K562 (cell line): ENCODE measurements around the gene IFI30. TPM values are rescaled to one million over a fixed set of nuclear protein-coding genes. Genes with fewer than 3 reads are reported as not detected.

Experiments used
- ADNP ChIP-seq: fragments of 200-800 bp; sonication (Bioruptor generic); IDR thresholded peaks from 2 replicates; pipeline ENCODE4 v1.6.1; 2016; ENCODE audit warnings: missing genetic modification characterization, missing compliant biosample characterization
- CBX1 ChIP-seq: sonication (generic); IDR thresholded peaks from 2 replicates; pipeline ENCODE4 v1.6.1; 2016; ENCODE audit warnings: antibody characterized with exemption, low read depth, mild to moderate bottlenecking
- CEBPG ChIP-seq, 3 experiments: fragments of 200-800 bp in 1 of 3; sonication (Bioruptor generic) in 1 of 3; sonication (generic) in 1 of 3; formaldehyde crosslinking in 1 of 3; IDR thresholded peaks in 2 of 3; conservative IDR thresholded peaks in 1 of 3; 2 replicates each; pipeline versions ENCODE4 v1.6.1 to v1.8.0; 2016 to 2022; ENCODE audit warnings: missing compliant biosample characterization in 2 of 3, missing genetic modification characterization in 2 of 3, mild to moderate bottlenecking in 1 of 3, missing genetic modification reagents in 1 of 3
- DACH1 ChIP-seq: fragments of 450-650 bp; IDR thresholded peaks from 2 replicates; pipeline ENCODE4 v1.6.1; 2018; ENCODE audit not compliant: partially characterized antibody
- HMG20A ChIP-seq: fragments of 450-650 bp; formaldehyde crosslinking; conservative IDR thresholded peaks from 2 replicates; pipeline ENCODE4 v1.4.0; 2020; ENCODE audit warnings: mild to moderate bottlenecking, mixed read lengths
- HOXB6 ChIP-seq: fragments of 250-450 bp; sonication (Bioruptor Pico); IDR thresholded peaks from 2 replicates; pipeline ENCODE4 v1.5.1; 2022; ENCODE audit warnings: mild to moderate bottlenecking, borderline replicate concordance
- RBM22 ChIP-seq: fragments of 200-400 bp; formaldehyde crosslinking; IDR thresholded peaks from 2 replicates; pipeline ENCODE4 v1.6.1; 2018; ENCODE audit warnings: low read length, low read depth; ENCODE audit not compliant: poor library complexity, severe bottlenecking
- REST ChIP-seq, 2 experiments: fragments of 450-650 bp; formaldehyde crosslinking in 1 of 2; IDR thresholded peaks; 2 replicates each; pipeline versions ENCODE4 v1.4.0 to v1.6.1; 2014 to 2020; ENCODE audit warnings: mild to moderate bottlenecking in 2 of 2, borderline replicate concordance in 1 of 2, low read depth in 1 of 2
- SMAD1 ChIP-seq: fragments of 150-350 bp; IDR thresholded peaks from 2 replicates; pipeline ENCODE4 v1.6.1; 2014; ENCODE audit warnings: low read length, low read depth; ENCODE audit not compliant: partially characterized antibody
- SP1 ChIP-seq: sonication (generic); formaldehyde crosslinking; IDR thresholded peaks from 2 replicates; pipeline ENCODE4 v1.8.1; 2022; ENCODE audit warnings: mild to moderate bottlenecking, missing genetic modification reagents
- ZBTB1 ChIP-seq: sonication (generic); formaldehyde crosslinking; IDR thresholded peaks from 2 replicates; pipeline ENCODE4 v1.8.1; 2023; ENCODE audit warnings: missing genetic modification reagents, low read depth, mild to moderate bottlenecking, borderline replicate concordance
- ZKSCAN1 ChIP-seq: fragments of 150-350 bp; IDR thresholded peaks from 2 replicates; pipeline ENCODE4 v1.6.1; 2016; ENCODE audit warnings: low read depth, low read length
- ZNF174 ChIP-seq: fragments of 250-450 bp; sonication (Bioruptor Pico); IDR thresholded peaks from 2 replicates; pipeline ENCODE4 v1.4.0; 2020; ENCODE audit warnings: mild to moderate bottlenecking
- polyA plus RNA-seq, 8 experiments: library from polyadenylated mRNA; depleted of rRNA in 4 of 8; stranded (reverse) in 5 of 8; unstranded in 3 of 8; fragments of >200 nt; fragmentation: Nextera tagmentation in 2 of 8; fragmentation: Illumina TruSeq in 1 of 8; extraction: Ambion mirVana in 2 of 8; extraction: Trizol in 1 of 8; gene quantifications; 2 replicates each; pipeline versions ENCODE4 v1.2.1 to v1.2.3, GENCODE V29; 2011 to 2014; ENCODE audit warnings: inconsistent platforms in 1 of 8, missing spikeins in 1 of 8
- total RNA-seq, 7 experiments: library from RNA; depleted of rRNA in 6 of 7; stranded (reverse); fragments of >200 nt in 6 of 7; fragmentation: Illumina TruSeq in 2 of 7; extraction: Trizol in 2 of 7; gene quantifications; 2 replicates each; pipeline versions ENCODE4 v1.2.1 to v1.2.3, GENCODE V29; 2011 to 2021; ENCODE audit warnings: low replicate concordance in 1 of 7
- TF ChIP-seq, protein P1 (sequence below): fragments of 450-650 bp; formaldehyde crosslinking; IDR thresholded peaks from 2 replicates; pipeline ENCODE4 v1.4.0; 2020; ENCODE audit warnings: mild to moderate bottlenecking, moderate library complexity
- TF ChIP-seq, protein P2 (sequence below): sonication (generic); formaldehyde crosslinking; IDR thresholded peaks from 2 replicates; pipeline ENCODE4 v1.8.0; 2022; ENCODE audit warnings: missing genetic modification reagents, mild to moderate bottlenecking, borderline replicate concordance

Gene IFI30
- total and polyA plus RNA-seq, 9 of the 15 experiments (the other 6 are each of a cell fraction or from before 2014, with no cell fraction given): 63.7 to 430 (median 109) TPM

DNA sequence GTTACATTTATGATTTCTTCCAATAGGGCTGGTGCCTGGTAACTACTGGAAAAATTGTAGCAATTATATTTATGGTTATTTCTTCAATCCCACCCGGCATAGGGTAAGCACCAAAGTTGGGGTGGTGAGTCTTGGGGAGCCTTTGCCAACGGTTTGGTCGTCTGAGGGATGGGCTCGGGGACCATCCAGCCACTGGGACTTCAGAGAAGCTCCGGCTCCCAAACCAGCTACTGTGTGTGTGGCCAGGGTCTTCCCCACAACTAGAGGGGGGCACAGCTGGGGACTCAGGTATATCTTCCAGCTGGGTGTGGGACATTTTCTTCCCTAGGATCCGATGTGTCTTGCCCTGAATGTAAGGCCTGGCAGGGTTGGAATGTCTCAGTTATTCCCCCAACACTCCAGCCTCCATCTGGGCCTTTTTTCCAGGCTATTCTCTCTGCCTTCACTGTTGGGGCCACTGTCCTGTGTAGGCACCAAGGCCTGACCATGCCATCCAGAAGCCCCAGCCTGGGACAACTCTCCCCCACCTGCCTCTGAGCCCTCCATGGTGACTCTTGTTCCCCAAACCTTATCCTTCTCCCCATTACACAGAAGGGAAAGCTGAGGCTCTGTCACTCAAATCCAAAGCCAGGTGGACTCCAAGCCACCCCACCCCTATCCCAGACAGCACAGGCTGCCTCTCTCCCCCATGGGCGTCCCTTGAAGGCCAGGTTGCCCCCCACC lies 1.1 kb upstream of the IFI30 start (continued):
- TF ChIP-seq REST (IDR thresholded peaks at IDR 0.05; ENCODE audit: borderline replicate concordance): no peak
- TF ChIP-seq REST (CRISPR knock-in tag; IDR thresholded peaks at IDR 0.05; ENCODE audit: low read depth): no peak
- TF ChIP-seq HMG20A (CRISPR knock-in tag): no peak
- TF ChIP-seq CEBPG (CRISPR knock-in tag; IDR thresholded peaks at IDR 0.05): no peak
- no peak for TF ChIP-seq CEBPG (tag; conservative IDR thresholded peaks at IDR 0.05 in 1 of 2, IDR thresholded peaks at IDR 0.05 in 1 of 2)
- no peak for TF ChIP-seq SMAD1
- no peak for TF ChIP-seq ZKSCAN1
- TF ChIP-seq ZNF174 (CRISPR knock-in tag): no peak
- TF ChIP-seq, protein P1, sequence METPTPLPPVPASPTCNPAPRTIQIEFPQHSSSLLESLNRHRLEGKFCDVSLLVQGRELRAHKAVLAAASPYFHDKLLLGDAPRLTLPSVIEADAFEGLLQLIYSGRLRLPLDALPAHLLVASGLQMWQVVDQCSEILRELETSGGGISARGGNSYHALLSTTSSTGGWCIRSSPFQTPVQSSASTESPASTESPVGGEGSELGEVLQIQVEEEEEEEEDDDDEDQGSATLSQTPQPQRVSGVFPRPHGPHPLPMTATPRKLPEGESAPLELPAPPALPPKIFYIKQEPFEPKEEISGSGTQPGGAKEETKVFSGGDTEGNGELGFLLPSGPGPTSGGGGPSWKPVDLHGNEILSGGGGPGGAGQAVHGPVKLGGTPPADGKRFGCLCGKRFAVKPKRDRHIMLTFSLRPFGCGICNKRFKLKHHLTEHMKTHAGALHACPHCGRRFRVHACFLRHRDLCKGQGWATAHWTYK (CRISPR knock-in tag): no peak
- TF ChIP-seq ADNP: peak; percentile 80
- TF ChIP-seq ZBTB1 (CRISPR knock-in tag): no peak
- TF ChIP-seq HOXB6 (CRISPR knock-in tag): no peak
- 0 out of 2 replicates have a peak, but pooled peaks have one; percentile 39 for TF ChIP-seq CBX1
- 0 out of 2 replicates have a peak, but pooled peaks have one; percentile 0 for TF ChIP-seq SP1
- no peak for TF ChIP-seq DACH1
- TF ChIP-seq, protein P2, sequence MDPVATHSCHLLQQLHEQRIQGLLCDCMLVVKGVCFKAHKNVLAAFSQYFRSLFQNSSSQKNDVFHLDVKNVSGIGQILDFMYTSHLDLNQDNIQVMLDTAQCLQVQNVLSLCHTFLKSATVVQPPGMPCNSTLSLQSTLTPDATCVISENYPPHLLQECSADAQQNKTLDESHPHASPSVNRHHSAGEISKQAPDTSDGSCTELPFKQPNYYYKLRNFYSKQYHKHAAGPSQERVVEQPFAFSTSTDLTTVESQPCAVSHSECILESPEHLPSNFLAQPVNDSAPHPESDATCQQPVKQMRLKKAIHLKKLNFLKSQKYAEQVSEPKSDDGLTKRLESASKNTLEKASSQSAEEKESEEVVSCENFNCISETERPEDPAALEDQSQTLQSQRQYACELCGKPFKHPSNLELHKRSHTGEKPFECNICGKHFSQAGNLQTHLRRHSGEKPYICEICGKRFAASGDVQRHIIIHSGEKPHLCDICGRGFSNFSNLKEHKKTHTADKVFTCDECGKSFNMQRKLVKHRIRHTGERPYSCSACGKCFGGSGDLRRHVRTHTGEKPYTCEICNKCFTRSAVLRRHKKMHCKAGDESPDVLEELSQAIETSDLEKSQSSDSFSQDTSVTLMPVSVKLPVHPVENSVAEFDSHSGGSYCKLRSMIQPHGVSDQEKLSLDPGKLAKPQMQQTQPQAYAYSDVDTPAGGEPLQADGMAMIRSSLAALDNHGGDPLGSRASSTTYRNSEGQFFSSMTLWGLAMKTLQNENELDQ (CRISPR knock-in tag): no peak
- no peak for TF ChIP-seq RBM22
